OCI-LY1 (cell line): Measurements from ENCODE around the gene MCC.

Source experiments
- H2AFZ ChIP-seq: fragments of 200-600 bp; sonication (generic), shearing (Covaris generic); 2 replicates; pipeline ENCODE4 v1.6.0; 2014; ENCODE audit warnings: antibody characterized with exemption, mild to moderate bottlenecking, low read length
- H3F3A ChIP-seq: fragments of 200-600 bp; sonication (generic), shearing (Covaris generic); 2 replicates; pipeline ENCODE4 v1.6.0; 2014; ENCODE audit warnings: mild to moderate bottlenecking, antibody characterized with exemption, low read length, moderate library complexity; ENCODE audit not compliant: insufficient read depth
- H3K27ac ChIP-seq: fragments of 200-600 bp; sonication (generic); 2 replicates; pipeline ENCODE4 v1.5.1; 2014; ENCODE audit warnings: low read length, mixed run types, mild to moderate bottlenecking, low read depth; ENCODE audit not compliant: poor library complexity, severe bottlenecking
- H3K27me3 ChIP-seq: fragments of 200-600 bp; sonication (generic); 2 replicates; pipeline ENCODE4 v1.6.0; 2014; ENCODE audit warnings: antibody characterized with exemption, mild to moderate bottlenecking, low read length, moderate library complexity; ENCODE audit not compliant: insufficient read depth
- H3K36me3 ChIP-seq: fragments of 200-600 bp; sonication (generic); 2 replicates; pipeline ENCODE4 v1.6.1; 2014; ENCODE audit warnings: mild to moderate bottlenecking, antibody characterized with exemption, low read length, moderate library complexity, mixed read lengths; ENCODE audit not compliant: insufficient read depth
- H3K4me1 ChIP-seq: fragments of 200-600 bp; sonication (generic); 2 replicates; pipeline ENCODE4 v1.5.1; 2014; ENCODE audit warnings: mild to moderate bottlenecking, low read length, moderate library complexity; ENCODE audit not compliant: insufficient read depth, severe bottlenecking
- H3K4me2 ChIP-seq: fragments of 200-600 bp; sonication (generic), shearing (Covaris generic); 2 replicates; pipeline ENCODE4 v1.6.1; 2014; ENCODE audit warnings: low read length
- H3K4me3 ChIP-seq: fragments of 200-600 bp; sonication (generic); 2 replicates; pipeline ENCODE4 v1.5.1; 2014; ENCODE audit warnings: low read length, low read depth, mild to moderate bottlenecking, mixed read lengths; ENCODE audit not compliant: poor library complexity, severe bottlenecking
- H3K79me2 ChIP-seq: fragments of 200-600 bp; shearing (Covaris generic); 2 replicates; pipeline ENCODE4 v1.6.1; 2016; ENCODE audit warnings: mixed run types, low read length, mixed read lengths; ENCODE audit not compliant: insufficient read depth
- H3K9ac ChIP-seq: fragments of 200-600 bp; sonication (generic), shearing (Covaris generic); 2 replicates; pipeline ENCODE4 v1.6.1; 2014; ENCODE audit warnings: mild to moderate bottlenecking, low read length, mixed read lengths
- H3K9me2 ChIP-seq: fragments of 200-600 bp; sonication (generic), shearing (Covaris generic); 2 replicates; pipeline ENCODE4 v1.6.1; 2014; ENCODE audit warnings: low read depth, mild to moderate bottlenecking, low read length, mixed read lengths
- H3K9me3 ChIP-seq: fragments of 200-600 bp; shearing (Covaris generic); 2 replicates; pipeline ENCODE4 v1.6.1; 2014; ENCODE audit warnings: low read length, mixed read lengths
- H4K20me1 ChIP-seq: fragments of 200-600 bp; sonication (generic), shearing (Covaris generic); 2 replicates; pipeline ENCODE4 v1.6.0; 2016; ENCODE audit warnings: mild to moderate bottlenecking, low read length; ENCODE audit not compliant: insufficient read depth
- EZH2 ChIP-seq: fragments of 200-600 bp; sonication (generic), shearing (Covaris generic); IDR thresholded peaks from 2 replicates; pipeline ENCODE4 v1.8.0; 2017; ENCODE audit warnings: borderline replicate concordance, mixed run types, mild to moderate bottlenecking, antibody characterized with exemption, low read length, moderate library complexity, mixed read lengths
- TF ChIP-seq, protein P1 (sequence below): fragments of 200-600 bp; sonication (generic), shearing (Covaris generic); IDR thresholded peaks from 2 replicates; pipeline ENCODE4 v1.5.1; 2017; ENCODE audit warnings: mild to moderate bottlenecking, antibody characterized with exemption, low read length, moderate library complexity, mixed read lengths

MCC gene

DNA sequence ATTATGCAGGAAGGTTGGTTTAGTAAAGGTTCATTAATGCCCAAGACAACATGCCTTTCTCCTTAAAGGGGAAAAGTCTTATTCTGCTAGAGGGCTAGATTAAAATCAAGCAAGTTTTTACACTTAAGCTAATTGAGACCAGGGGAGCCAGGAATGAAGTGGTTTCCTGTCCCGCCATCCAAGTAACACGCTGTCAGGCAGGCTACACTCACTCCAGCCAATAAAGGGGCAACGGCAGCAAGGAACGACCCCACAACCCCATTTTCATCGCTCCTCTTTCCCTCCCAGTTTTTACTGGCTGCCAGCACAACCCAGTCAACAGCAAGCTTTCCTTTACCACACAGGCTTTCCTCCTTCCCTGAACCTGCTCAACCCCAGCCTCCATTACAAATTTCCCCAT lies 286.5 kb downstream of the MCC start:
- Histone ChIP-seq H3K9me3 (no peaks in the 10 kb centered on the region), H2AFZ (no peak overlapping the region), H3K36me3 (no peaks in the 10 kb centered on the region), H3K4me1 (no peaks in the 10 kb centered on the region), H4K20me1 (no peaks in the 10 kb centered on the region), H3K27ac (no peak overlapping the region), H3F3A (no peaks in the 10 kb centered on the region), H3K79me2 (no peaks in the 10 kb centered on the region), H3K27me3 (no peaks in the 10 kb centered on the region), H3K9ac (no peak overlapping the region), H3K9me2 (no peaks in the 10 kb centered on the region), H3K4me2 (no peak overlapping the region), H3K4me3 (no peak overlapping the region)
- TF ChIP-seq, protein P1, sequence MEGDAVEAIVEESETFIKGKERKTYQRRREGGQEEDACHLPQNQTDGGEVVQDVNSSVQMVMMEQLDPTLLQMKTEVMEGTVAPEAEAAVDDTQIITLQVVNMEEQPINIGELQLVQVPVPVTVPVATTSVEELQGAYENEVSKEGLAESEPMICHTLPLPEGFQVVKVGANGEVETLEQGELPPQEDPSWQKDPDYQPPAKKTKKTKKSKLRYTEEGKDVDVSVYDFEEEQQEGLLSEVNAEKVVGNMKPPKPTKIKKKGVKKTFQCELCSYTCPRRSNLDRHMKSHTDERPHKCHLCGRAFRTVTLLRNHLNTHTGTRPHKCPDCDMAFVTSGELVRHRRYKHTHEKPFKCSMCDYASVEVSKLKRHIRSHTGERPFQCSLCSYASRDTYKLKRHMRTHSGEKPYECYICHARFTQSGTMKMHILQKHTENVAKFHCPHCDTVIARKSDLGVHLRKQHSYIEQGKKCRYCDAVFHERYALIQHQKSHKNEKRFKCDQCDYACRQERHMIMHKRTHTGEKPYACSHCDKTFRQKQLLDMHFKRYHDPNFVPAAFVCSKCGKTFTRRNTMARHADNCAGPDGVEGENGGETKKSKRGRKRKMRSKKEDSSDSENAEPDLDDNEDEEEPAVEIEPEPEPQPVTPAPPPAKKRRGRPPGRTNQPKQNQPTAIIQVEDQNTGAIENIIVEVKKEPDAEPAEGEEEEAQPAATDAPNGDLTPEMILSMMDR, result no peak
- no peak for TF ChIP-seq EZH2

DNA sequence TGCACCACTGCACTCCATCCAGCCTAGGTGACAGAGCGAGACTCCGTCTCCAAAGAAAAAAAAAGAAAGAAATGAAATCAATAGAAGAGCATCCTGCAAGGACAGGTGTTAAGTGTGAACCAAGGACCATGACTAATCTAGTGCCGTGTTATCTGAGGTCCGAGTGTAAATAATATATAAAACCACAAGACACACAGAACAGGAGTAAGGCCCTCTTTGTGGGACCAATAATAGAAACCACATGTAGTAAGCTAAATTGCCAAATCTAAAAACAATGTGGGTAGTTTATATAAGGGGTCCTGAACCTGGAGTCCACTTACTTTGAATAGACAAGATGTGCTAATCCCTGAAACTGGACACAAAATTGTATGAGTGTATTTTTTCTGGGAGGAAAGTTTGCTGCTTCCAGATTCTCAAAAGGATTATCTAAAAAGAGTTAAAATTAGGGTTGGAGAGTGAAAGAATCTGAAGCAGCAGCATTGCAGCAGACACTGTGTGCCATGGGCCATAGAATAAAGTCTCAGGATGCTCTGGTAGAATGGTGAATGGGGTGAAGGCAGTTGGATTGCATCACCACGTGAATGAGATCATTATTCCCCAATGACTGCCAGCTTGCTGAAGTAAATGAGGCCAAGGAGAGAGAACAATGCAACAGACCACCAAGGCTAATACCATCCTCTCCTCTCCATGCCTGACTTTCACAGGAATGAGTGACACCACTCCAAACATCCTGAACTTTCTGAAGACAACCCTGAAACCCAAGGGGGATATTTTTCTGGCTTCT lies 288.9 kb downstream of the MCC start:
- no peaks in the 10 kb centered on the region for H3K9me3 ChIP-seq
- no peak overlapping the region for H3K9ac ChIP-seq
- no peak overlapping the region for H3K4me2 ChIP-seq
- no peaks in the 10 kb centered on the region for H3K4me1 ChIP-seq
- H3F3A ChIP-seq, result no peaks in the 10 kb centered on the region
- H3K27me3 ChIP-seq, result no peaks in the 10 kb centered on the region; the same call in 1 of the 2 replicates
- H3K36me3 ChIP-seq, result no peaks in the 10 kb centered on the region
- TF ChIP-seq EZH2, result no peak
- TF ChIP-seq, protein P1, result no peak
- H3K79me2 ChIP-seq, result no peaks in the 10 kb centered on the region
- no peaks in the 10 kb centered on the region for H4K20me1 ChIP-seq
- no peak overlapping the region for H3K4me3 ChIP-seq
- H2AFZ ChIP-seq, result no peak overlapping the region
- H3K27ac ChIP-seq, result no peak overlapping the region
- H3K9me2 ChIP-seq, result no peaks in the 10 kb centered on the region

DNA sequence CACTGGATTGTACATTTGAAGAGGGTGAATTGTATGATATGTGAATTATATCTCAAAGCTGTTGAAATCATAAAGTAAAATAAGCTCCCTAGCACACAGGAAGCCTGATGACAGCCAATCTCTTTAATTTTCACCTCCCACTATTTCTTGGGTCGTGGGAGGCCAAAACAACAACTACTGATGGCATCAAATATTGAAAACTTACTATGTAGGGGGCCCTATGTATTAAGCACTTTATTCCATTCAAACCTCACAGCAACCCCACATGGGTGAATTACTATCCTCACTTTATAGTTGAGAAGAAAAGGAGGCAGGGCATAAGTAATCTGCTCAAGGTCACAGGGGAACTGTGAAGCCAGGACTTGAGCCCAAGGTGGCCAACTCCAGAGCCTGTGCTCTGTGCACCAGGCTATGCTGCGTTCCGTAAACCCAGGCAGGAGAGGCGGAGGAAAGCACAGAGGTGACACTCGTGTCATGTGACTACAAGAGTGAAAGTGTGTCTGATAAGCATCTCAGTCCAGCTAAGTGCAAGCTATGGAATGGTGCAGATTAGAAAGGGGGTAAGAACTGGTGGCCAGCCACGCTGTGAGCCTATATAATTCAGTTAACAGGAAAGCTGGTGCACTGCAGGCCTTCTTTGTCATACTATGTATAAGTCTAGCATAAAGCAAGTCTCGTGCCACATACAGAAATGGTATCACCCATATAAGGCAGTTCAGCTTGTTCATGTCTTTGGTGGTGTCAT lies 290.6 kb downstream of the MCC start:
- no peak overlapping the region for H3K4me3 ChIP-seq
- H3K9ac ChIP-seq, result no peak overlapping the region
- no peaks in the 10 kb centered on the region for H3K4me1 ChIP-seq
- TF ChIP-seq, protein P1, result no peak
- no peak for TF ChIP-seq EZH2
- no peaks in the 10 kb centered on the region for H3K79me2 ChIP-seq
- no peaks in the 10 kb centered on the region for H3K9me2 ChIP-seq
- no peak overlapping the region for H3K4me2 ChIP-seq
- no peak overlapping the region for H2AFZ ChIP-seq
- H4K20me1 ChIP-seq, result no peaks in the 10 kb centered on the region
- H3K9me3 ChIP-seq, result no peaks in the 10 kb centered on the region
- H3K27me3 ChIP-seq, result no peaks in the 10 kb centered on the region; the same call in 1 of the 2 replicates
- H3K27ac ChIP-seq, result no peak overlapping the region
- no peaks in the 10 kb centered on the region for H3F3A ChIP-seq
- H3K36me3 ChIP-seq, result no peaks in the 10 kb centered on the region
